BJ (cell line): Measurements from ENCODE around the gene ZNF775. TPM values are rescaled to one million over a fixed set of nuclear protein-coding genes. Genes with fewer than 3 reads are reported as not detected.

Source experiments
- CTCF ChIA-PET: fragments of 350-600 bp; formaldehyde crosslinking; extraction: SDS; loops from one replicate; lab custom pipeline; 2021; ENCODE audit warnings: antibody characterized with exemption, inconsistent platforms; lab: Yijun Ruan, JAX
- POLR2A ChIA-PET: fragments of 300-600 bp; sonication (Branson Sonifier 250); formaldehyde crosslinking; extraction: SDS; loops from one replicate; lab custom pipeline; 2021; ENCODE audit warnings: antibody characterized with exemption; lab: Charles Lee
- DNase-seq: peaks from one replicate; pipeline ENCODE4 v3.0.0-alpha.2; 2011; ENCODE audit warnings: low read depth
- H3K27me3 ChIP-seq: 2 replicates; pipeline ENCODE4 v1.6.0; 2011; ENCODE audit warnings: low read length; ENCODE audit not compliant: control insufficient read depth, insufficient read depth
- H3K36me3 ChIP-seq: 2 replicates; pipeline ENCODE4 v1.5.1; 2011; ENCODE audit warnings: low read length; ENCODE audit not compliant: control insufficient read depth, insufficient read depth
- H3K4me3 ChIP-seq: 2 replicates; pipeline ENCODE4 v1.5.1; 2011; ENCODE audit warnings: low read depth, mild to moderate bottlenecking, control low read depth, low read length
- CTCF ChIP-seq: IDR thresholded peaks from 2 replicates; pipeline ENCODE4 v1.5.1; 2011; ENCODE audit warnings: low read depth, mild to moderate bottlenecking, control low read depth, inconsistent platforms, low read length, moderate library complexity; ENCODE audit not compliant: insufficient read depth
- polyA plus RNA-seq: library from polyadenylated mRNA; depleted of rRNA; stranded (reverse); fragments of >200 nt; gene quantifications from 2 replicates; pipeline ENCODE4 v1.2.3, GENCODE V29; 2011

ZNF775 gene
- polyA plus RNA-seq, 1 experiment, result 2.1 TPM

GRCh38 chr7:150430465-150431085, 51.4 kb downstream of the ZNF775 start:
- no peak for DNase-seq
- no peak for TF ChIP-seq CTCF
- ChIA-PET POLR2A (interaction anchor here (0.6 kb wide), 1 partner anchor 1362 kb away, joined by 3 read pairs; no protein-coding TSS in a partner anchor), CTCF (interaction anchor here (1.2 to 4.2 kb wide), 3 partner anchors 12 to 19 kb away, joined by 3 to 16 read pairs (median 4); partner anchors contain the start of gene GIMAP8)
- Histone ChIP-seq H3K36me3 (no peaks in the 10 kb centered on the region), H3K4me3 (no peak overlapping the region), H3K27me3 (0 out of 2 replicates have a peak, but pooled peaks cover 2% of the 10 kb centered on the region)

GRCh38 chr7:150431839-150432658, 52.9 kb downstream of the ZNF775 start:
- ChIA-PET POLR2A (no interaction called here), CTCF (interaction anchor here (1.1 to 4.2 kb wide), 2 partner anchors 11 to 17 kb away, joined by 4 to 16 read pairs; partner anchors contain the start of gene GIMAP8)
- TF ChIP-seq CTCF, result no peak

GRCh38 chr7:150432915-150433892, 54.1 kb downstream of the ZNF775 start:
- no peak for TF ChIP-seq CTCF
- ChIA-PET POLR2A (interaction anchor here (0.5 to 0.6 kb wide), 2 partner anchors 78 to 1308 kb away, joined by 4 to 6 read pairs; no protein-coding TSS in a partner anchor), CTCF (interaction anchor here (4.2 kb wide), 1 partner anchor 16 kb away, joined by 16 read pairs; the partner anchor contains the start of gene GIMAP8)
- Histone ChIP-seq H3K27me3 (no peaks in the 10 kb centered on the region), H3K36me3 (no peaks in the 10 kb centered on the region), H3K4me3 (no peak overlapping the region)
- DNase-seq, result no peak

More at GRCh38 chr7:150431839-150432658, 52.9 kb downstream of the ZNF775 start:
- Histone ChIP-seq H3K4me3 (no peak overlapping the region), H3K27me3 (no peaks in the 10 kb centered on the region), H3K36me3 (no peaks in the 10 kb centered on the region)
- DNase-seq, result no peak

GRCh38 chr7:150434240-150434639, 55.1 kb downstream of the ZNF775 start:
- H3K4me3 ChIP-seq, result no peak overlapping the region
- TF ChIP-seq CTCF, result no peak
- H3K27me3 ChIP-seq, result no peaks in the 10 kb centered on the region
- no peak for DNase-seq
- H3K36me3 ChIP-seq, result no peaks in the 10 kb centered on the region
- CTCF ChIA-PET, result interaction anchor here (4.2 kb wide), 1 partner anchor 15 kb away, joined by 16 read pairs; the partner anchor contains the start of gene GIMAP8
- POLR2A ChIA-PET, result no interaction called here
